Breast epithelium (tissue), 3 donors: Measurements from ENCODE around the gene ZNF26.

Source experiments
- CTCF ChIP-seq, 3 donors: fragments of 450-650 bp; IDR thresholded peaks; one replicate each; pipeline ENCODE4 v1.5.1; 2016 to 2017; ENCODE audit warnings: antibody characterized with exemption in 3 of 3, mild to moderate bottlenecking in 3 of 3, moderate library complexity in 3 of 3
- POLR2AphosphoS5 ChIP-seq, 3 donors: sonication (generic); formaldehyde crosslinking; IDR thresholded peaks; one replicate each; pipeline ENCODE4 v1.6.1; 2017; ENCODE audit warnings: antibody characterized with exemption in 3 of 3

DNA sequence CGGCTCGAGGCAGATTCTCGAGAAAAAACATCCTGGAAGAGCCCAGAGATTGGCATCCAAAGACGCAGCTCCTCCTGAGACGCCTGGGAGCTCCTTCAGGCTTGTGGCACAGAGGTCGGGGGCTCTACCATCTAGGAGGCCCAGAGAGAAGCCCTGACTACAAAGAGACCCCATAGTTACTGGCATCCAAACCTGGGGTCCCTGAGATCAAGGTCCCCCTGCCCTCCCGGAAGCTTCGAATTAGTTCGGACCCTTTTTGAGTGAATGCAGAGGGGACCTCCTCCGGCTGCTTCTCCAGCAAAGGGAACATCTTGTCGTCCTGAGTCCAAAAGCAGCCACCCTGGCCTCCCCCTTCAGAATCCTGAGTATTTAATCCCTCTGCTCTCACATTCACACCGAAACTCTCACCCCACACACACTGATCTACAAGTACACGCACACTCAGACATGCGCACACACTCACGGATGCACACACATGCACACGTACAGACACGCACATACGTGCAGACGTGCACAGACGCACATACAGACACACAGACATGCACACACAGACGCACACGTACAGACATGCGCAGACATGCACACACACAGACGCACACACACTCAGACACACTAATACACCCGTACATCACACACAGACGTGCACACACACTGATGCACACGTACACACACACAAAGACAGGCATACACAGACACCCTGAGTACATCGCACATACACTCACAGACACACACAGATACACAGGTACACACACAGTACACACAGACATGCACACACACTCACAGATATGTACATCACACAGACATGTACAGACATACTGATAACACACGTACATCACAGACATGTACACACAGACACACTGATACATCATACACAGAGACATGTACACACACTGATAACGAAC is 36.0 kb upstream of the ZNF26 start:
- TF ChIP-seq CTCF (IDR thresholded peaks at IDR 0.05) (no peak), POLR2AphosphoS5 (IDR thresholded peaks at IDR 0.05) (no peak)
